HCT116 (cell line): ENCODE measurements around the gene GRK6.

Source experiments
- ATF3 ChIP-seq: IDR thresholded peaks from 2 replicates; pipeline ENCODE4 v1.6.1; 2012
- CBX3 ChIP-seq: IDR thresholded peaks from 2 replicates; pipeline ENCODE4 v1.6.1; 2012; ENCODE audit warnings: low read depth
- CEBPB ChIP-seq: IDR thresholded peaks from 2 replicates; pipeline ENCODE4 v1.6.1; 2012; ENCODE audit warnings: low read depth
- CTCF ChIP-seq, 3 experiments: fragments of 200-600 bp in 1 of 3; sonication (generic) in 1 of 3; IDR thresholded peaks in 2 of 3; conservative IDR thresholded peaks in 1 of 3; 2 replicates each; pipeline ENCODE4 v1.5.1; 2012 to 2017; ENCODE audit warnings: low read depth in 2 of 3, low read length in 2 of 3, antibody characterized with exemption in 1 of 3, borderline replicate concordance in 1 of 3, control low read depth in 1 of 3, mild to moderate bottlenecking in 1 of 3, mixed read lengths in 1 of 3, mixed run types in 1 of 3, moderate library complexity in 1 of 3; ENCODE audit not compliant: insufficient read depth in 1 of 3
- EZH2 ChIP-seq: fragments of 200-600 bp; sonication (generic); IDR thresholded peaks from 2 replicates; pipeline ENCODE4 v1.6.1; 2017; ENCODE audit warnings: antibody characterized with exemption, mixed run types
- EZH2phosphoT487 ChIP-seq: fragments of 200-600 bp; IDR thresholded peaks from 2 replicates; pipeline ENCODE4 v1.6.1; 2018; ENCODE audit warnings: antibody characterized with exemption, borderline replicate concordance
- JUND ChIP-seq: IDR thresholded peaks from 2 replicates; pipeline ENCODE4 v1.6.1; 2012
- POLR2A ChIP-seq: IDR thresholded peaks from 2 replicates; pipeline ENCODE4 v1.7.0; 2011; ENCODE audit warnings: borderline replicate concordance; ENCODE audit not compliant: insufficient read depth, insufficient read length; ENCODE audit errors: extremely low read depth
- POLR2AphosphoS5 ChIP-seq: IDR thresholded peaks from 2 replicates; pipeline ENCODE4 v1.6.1; 2011; ENCODE audit warnings: mild to moderate bottlenecking, low read depth, low read length, moderate library complexity
- SIN3A ChIP-seq: IDR thresholded peaks from 2 replicates; pipeline ENCODE4 v1.6.1; 2012; ENCODE audit warnings: low read depth
- SP1 ChIP-seq: IDR thresholded peaks from 2 replicates; pipeline ENCODE4 v1.6.1; 2012; ENCODE audit warnings: low read depth
- ZFX ChIP-seq: fragments of 450-650 bp; IDR thresholded peaks from 2 replicates; pipeline ENCODE4 v1.6.1; 2017

GRCh38 chr5:177439518-177440053 is 13.1 kb downstream of the GRK6 start:
- TF ChIP-seq ATF3 (no peak), CTCF (IDR thresholded peaks at IDR 0.05 in 2 of 3, conservative IDR thresholded peaks at IDR 0.05 in 1 of 3; ENCODE audit: borderline replicate concordance in 1 of 3, insufficient read depth in 1 of 3, low read depth in 2 of 3, low read length in 2 of 3) (no peak), POLR2A (no peak), SIN3A (no peak), SP1 (no peak), JUND (no peak), POLR2AphosphoS5 (no peak; the same call in 1 of the 2 replicates), CBX3 (no peak), ZFX (no peak), EZH2 (no peak), EZH2phosphoT487 (no peak), CEBPB (no peak)
